Measurements from ENCODE around the gene FAR2. TPM values are rescaled to one million over a fixed set of nuclear protein-coding genes. Genes with fewer than 3 reads are reported as not detected.
A peak's percentile ranks its signal among the peaks of the same experiment; 100 is the strongest.
"Not testable (repeated sequence)": the region's sequence is repeated elsewhere in the genome, so short reads cannot be mapped to it uniquely, and the experiment has no call there.

Gene FAR2
- total RNA-seq, 1 donor from 2014 or later: 30.7 TPM

DNA sequence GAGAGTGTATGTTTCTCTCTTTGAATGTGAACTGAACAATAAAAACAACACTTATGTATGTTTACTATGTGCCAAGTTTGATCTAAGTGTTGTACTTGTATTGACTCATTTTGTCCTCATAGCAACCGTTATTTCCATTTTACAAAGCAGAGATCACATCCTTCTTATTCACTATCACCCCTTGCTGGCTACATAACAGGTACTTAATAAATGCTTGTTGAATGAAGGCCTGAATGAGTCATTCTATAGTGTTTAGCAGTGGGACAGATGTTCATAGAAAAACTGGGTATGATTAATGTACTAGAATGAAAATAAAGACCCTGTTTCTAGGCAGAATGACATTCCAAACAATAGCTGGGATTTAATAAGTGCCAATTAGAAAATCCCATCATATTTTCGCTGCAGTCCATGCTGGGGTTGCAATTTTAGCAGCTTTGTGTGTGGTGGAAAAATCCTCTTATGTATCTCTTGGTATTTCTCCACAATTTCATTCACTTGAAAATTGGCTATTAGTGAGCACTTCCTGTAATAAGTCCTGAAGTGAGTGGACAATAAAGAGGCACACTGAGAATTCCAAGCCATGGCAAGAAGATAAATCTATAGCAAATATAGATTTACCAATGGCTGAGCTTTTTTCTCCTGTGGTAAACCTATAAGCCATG, 86.0 kb downstream of the FAR2 start:
- no peak for DNase-seq

DNA sequence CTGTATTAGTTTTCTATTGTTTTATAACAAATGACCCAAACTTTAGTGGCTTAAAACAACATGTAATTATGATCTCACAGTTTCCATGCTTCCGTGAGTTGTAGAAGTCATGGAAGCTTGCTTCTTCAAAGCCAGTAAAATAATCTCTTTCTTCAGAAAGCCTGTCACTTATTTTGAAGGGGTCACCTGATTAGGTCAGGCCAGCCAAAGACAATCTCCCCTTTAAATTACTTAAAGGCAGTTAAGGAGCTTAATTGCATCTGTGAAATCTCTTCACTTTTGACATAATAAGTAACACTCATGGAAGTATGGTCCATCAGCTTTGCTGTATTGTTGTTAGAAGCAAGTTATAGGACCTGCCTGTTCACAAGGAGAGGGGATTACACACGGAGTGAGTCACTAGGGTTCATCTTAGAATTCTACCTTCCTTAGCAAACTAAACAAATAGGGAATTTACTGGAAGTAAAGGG, 89.8 kb downstream of the FAR2 start:
- no peak for DNase-seq

DNA sequence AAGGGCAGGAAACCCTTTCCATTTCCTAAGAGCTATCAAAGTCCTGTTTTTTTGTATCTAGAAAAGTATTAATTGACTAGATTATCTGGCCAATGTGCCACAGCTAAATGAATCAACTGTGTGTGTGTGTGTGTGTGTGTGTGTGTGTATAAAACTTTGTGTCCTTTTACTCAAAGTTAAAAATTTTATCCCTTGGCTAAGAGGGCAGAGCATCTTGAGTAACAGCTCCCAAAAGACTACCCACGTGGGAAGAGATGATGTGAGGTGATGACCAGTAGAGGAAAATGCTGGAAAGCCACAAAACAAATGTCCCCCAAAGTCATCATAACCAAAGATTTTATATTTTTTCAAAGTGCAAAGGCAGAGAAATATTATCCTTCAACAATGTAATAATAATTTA, 90.3 kb downstream of the FAR2 start:
- no peak for DNase-seq

DNA sequence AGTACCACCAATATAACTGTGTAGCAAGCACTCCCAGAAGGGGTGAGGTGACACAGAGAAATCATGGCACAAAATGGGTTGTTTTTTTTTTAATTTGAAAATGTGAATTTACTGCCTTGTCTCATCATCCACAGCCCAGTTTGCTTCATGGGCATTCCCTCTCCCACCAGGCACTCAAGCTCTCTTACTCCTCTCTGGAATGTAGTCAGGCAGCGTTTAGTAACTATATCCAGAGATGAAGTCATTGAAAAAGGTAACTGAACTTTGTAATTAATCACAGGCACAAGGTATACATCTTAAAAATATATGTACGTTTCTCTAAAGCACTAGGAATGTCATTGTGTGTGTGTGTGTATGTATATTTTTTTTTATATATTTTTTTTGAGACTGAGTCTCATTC, 91.4 kb downstream of the FAR2 start:
- no peak for DNase-seq

DNA sequence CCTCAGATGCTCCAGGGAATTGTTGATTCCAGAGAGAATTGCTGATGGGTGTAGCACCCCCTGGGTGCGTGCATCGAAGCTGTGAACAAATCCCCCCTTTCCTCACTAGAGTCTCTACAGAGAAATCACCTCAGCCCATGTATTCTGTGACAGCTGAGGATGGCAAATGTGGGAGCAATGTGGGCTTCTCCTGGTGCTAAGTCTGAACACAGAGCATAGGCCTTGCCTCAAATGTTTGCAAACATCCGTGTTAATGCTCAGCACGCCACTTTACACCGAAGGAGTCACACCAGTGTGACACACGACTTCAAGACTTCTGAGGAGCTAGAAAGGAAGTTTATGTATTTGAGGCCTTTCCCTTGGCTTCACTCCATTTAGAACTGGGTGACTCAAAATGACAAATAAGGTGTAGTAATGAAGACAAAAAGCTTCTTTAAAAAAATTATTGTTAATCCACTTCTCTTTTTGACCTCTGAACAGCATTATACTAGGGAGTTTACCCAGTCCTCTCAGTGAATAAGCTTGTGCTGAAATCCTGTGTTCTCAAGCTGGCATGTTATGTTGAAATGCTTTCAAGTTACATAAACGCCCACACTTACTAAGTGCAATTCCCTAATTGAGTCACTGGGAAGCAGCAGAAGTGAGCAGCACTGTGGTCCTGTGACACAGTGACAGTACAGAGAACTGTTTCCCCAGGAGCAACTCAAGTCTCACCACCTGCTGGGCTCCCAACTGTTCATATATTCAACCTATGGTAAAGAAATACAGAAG, 92.9 kb downstream of the FAR2 start:
- DNase-seq: peak; percentile 11

DNA sequence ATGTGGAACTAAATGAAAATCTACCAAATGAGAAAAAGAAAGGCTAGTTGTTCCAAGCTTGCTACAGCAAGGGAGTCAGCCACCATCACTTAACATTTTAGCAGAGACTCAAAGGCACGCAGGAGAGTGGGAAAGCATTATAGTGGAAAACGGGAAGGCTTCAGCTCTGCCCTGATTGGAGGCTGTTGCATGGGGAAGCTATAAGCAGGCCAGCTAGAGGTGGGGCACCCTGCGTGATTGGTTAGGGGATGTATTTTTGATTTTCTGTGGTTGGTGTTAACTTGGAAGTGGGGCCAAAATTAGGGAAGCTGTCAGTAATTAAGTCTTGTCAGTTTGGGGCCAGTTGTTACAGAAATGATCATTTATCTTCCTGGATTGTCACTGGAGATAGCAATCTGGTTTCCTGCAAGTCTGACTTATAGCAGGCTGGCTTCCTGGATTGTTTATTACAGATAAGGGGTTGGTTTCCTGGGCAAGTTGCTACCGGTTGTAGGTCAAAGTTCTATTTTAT, 93.9 kb downstream of the FAR2 start:
- no peak for DNase-seq

DNA sequence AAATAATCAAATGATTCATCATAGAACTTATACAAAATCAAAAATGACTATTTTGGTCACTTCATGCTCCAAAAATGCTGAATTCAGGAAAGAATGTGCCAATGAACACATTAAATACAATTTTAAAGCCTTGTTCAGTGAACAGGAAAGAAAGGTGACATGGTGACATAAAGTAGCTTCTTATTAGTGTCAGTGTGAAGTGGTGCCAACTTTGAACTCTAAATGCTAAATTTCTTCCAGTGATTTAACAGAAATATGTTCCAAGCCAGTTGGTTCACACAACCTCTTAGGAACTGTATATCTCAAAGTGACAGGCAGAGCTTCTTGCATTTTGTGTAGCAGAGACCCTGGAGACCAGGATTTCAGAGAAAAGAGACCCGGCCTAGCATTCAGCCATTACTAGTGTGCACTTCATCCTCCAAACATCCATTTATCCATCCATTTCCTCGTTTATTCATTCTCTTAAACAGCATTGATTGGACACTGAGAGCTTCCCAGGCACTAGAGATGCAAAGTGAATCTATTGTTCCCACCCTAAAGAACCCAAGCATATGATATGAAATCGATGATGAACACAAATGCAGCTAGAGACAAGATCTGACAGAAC, 95.2 kb downstream of the FAR2 start:
- no peak for DNase-seq

DNA sequence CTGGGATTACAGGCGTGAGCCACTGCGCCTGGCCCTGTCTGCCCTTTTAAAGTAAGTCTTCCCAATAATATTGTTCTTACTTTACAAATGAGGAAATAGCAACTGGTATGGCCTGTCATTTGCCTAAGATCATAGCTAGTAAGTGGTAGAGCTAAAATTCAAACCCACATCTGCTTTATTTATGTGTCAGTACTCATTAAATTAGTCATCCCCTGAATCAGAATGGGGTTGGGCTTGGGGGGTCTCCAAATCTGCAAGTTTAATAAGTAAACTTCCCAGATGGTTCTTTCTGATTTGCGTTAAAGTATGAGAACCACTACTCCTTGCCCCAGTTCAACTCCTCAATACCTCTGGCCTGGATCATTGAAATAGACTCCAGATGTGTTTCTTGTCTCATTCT, 96.2 kb downstream of the FAR2 start:
- no peak for DNase-seq

DNA sequence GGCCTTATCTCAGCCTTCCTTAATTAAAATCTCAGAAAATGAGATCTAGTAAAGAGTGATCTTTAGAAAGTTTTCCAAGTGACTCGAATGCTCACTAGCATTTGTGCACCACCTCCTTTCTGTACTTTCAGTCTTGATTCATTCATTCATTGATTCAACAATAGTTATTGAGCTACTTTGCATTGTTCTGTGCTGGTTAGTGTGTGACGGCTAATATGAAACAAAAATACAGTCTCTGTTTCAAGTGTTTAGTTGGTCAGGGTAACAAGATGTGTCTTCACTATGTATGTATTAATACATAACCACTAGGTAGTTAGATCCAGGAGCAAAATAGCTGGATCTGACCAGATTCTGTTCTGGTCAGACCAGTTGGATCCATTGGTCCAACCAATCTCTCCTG, 100.9 kb downstream of the FAR2 start:
- DNase-seq: no peak

DNA sequence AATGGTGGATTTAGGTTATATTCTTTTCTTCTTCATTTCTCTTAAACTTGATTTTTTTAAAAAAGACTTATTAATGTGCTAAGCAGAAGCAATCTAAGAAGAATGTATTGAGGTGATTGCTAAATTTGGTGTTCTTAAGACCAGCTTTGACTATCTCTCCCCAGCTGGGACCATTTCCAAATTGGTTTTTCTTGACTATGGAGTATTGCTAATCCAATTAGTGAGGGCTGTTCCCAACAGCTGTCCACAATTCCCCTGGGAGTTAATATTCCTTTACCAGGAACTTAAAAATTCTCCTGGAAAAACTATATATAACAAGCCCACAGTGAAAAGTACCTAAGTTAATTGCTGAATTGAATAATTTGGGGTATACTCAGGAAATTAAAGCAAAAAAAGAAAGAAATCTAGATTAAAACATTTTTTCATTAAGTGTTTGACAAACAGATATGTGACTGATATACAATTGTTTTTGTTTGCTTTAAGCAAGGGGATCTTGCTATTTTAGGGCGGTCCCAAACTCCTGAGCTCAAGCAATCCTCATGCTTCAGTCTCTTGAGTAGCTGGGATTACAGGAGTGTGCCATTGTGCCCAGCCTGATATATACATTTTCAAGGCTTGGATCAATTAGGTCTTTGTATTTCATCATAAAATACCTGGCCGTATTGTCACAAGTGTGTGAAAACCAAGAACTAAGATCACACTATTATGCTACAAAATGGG, 105.0 kb downstream of the FAR2 start:
- no peak for DNase-seq

DNA sequence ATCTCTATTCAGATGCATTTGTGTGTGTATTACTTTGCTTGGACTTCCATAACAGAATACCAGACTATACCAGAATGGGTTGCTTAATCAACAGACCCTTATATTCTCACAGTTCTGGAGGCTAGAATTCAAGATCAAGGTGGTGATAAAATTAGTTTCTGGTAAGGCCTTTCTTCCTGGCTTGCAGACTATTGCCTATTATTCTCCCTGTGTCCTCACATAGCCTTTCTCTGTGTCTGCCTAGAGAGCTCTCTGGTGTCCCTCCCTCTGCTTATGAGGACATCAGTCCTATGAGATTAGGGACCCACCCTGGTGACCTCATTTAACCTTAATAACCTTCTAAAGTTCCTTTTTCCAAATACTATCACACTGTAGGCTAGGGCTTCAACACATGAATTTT, 106.0 kb downstream of the FAR2 start:
- DNase-seq: no peak

DNA sequence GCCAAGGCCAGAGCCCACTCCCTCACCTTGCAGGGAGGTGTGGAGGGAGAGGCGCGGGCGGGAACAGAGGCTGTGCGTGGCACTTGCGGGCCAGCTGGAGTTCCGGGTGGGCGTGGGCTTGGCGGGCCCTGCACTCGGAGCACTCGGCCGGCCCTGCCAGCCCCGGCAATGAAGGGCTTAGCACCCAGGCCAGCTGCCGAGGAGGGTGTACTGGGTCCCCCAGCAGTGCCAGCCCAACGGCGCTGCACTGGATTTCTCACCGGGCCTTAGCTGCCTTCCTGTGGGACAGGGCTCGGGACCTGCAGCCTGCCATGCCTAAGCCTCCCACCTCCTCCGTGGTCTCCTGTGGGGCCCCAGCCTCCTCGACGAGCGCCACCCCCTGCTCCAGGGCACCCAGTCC, 107.5 kb downstream of the FAR2 start:
- no peak for DNase-seq

DNA sequence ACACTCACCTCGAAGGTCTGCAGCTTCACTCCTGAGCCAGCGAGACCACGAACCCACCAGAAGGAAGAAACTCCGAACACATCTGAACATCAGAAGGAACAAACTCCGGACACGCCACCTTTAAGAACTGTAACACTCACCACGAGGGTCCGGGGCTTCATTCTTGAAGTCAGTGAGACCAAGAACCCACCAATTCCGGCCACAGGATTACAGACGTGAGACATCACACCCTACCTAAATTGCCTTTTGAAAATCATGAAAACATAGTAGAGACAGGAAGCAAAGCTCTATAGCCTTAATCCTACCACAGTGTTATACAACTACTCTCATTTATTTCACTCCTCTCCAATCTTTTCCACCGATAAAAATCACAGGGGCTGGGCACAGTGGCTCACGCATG, 108.6 kb downstream of the FAR2 start:
- DNase-seq: not testable (repeated sequence)

DNA sequence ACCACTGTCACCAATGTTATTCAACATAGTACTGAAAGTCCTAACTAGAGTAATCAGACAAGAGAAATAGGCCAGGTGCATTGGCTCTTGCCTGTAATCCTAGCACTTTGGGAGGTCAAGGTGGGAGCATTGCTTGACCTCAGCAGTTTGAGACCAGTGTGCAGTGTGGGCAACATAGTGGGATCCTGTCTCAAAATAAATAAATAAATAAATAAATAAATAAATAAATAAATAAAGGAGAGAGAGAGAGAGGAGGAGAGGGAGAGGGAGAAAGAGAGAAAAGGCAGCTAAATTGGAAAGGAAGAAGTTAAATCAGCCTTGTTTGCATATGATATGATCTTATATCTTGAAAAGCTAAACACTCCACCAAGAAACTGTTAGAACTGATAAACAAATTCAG, 115.3 kb downstream of the FAR2 start:
- DNase-seq: no peak

DNA sequence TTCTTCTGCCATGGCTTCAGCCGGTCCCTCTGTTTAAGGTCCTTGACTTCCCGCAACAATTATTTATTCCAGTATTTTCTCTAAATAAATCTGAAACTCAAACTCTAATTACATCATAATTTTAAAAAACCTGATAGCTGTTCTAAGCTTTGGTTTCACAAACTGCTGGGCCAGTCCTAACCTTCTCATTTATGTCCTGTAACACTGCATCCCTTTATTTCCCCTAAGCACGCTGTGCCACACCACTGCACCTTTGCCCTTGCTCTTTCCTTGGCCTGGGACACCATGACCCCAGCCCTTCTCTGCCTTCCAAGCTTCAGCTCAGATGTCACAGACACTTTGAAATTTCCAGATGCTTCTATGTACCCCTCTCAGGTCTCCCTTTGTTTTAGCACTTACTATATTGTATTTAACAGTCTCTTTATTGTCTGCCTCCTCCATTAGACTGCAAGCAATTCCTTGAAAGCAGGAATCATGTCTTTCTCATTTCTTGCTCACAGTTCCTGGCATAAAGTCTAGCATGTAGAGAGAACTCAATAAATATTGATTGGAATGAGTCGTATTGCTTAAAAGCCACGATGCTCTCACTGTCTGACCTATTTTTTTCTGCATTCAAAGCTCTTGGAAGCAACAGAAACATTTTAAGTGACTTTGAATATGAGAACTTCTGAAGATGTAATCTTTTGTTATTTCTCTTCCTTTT, 120.8 kb downstream of the FAR2 start:
- no peak for DNase-seq

DNA sequence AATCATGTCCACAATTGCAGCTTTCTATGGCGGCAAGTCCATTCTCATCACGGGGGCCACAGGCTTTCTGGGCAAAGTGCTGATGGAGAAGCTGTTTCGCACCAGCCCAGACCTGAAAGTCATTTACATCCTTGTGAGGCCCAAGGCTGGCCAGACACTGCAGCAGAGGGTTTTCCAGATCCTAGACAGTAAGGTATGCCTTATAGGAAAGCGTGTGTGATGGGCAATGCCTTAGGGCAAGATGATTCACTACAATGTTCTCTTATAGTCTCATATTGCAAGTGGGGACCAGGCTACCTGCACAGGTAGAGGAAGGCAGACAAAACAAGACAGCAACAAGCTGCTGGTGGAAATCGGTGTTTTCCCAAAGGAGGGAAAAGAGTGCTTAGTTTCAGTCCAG, 121.4 kb downstream of the FAR2 start:
- DNase-seq: no peak

DNA sequence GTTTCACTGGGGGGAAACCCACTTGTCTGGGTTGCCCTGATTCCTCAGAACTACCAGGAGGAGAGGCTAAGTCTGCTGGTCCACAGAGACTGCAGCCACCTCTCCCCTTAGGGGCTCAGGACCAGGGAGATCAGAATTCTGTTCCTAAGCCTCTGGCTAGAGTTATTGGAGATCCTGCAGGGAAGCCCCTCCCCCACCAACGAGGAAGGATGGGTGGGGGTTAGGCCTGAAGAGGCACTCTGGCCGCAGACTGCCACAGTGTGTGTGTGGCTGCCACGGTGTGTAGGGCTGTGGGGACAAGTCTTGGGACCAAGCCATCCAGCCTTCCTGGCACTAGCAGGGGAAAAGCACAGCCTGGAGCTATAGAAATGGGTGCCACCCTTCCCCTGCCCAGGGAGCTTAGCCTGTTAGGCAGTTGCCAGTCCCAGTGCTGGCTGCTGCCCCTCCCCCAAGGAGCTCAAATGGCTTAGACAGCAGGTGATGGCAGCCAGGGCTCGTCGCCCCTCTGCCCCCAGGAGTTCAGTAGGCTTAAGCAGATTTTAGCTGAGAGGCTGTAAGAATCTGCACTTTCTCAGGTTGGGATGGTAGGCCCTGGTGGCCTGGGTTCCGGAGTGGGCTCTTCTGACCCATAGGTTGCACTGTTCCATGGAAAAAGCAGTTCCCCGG, 124.2 kb downstream of the FAR2 start:
- no peak for DNase-seq

DNA sequence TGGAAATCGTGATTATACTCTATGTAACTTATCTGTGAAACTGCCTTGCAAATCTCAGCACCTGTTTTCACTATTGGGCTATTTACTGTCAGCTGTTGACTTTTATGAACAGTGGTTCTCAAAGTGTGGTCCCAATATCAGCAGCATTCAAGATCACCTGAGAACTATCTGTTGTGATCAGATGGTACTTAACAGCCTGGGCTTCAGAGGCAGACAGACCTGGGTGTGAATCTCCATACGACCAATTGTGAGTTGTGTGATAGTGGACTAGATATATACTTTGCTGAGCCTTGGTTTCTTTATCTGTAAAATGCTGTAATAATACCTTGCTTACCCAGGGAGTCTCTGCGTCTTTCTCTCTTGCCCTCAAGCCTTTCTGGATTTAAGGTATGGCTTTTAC, 126.8 kb downstream of the FAR2 start:
- no peak for DNase-seq

DNA sequence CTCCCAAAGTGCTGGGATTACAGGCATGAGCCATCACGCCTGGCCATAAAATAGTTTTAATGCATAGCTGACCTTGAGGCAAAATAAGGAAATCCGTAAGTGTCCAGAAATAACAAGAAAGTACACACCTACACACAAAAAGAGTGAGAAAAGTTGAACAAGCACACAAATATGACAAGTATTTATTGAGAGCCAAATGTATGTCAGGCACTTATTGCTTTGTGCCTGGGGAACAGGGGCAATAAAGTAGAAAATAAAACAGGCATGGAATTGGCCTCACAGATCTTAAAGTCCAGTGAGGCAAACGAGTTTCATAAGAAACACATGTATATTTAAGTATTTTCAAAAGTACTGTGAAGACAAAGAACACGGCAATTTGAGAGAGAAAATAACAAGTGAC, 128.2 kb downstream of the FAR2 start:
- no peak for DNase-seq

DNA sequence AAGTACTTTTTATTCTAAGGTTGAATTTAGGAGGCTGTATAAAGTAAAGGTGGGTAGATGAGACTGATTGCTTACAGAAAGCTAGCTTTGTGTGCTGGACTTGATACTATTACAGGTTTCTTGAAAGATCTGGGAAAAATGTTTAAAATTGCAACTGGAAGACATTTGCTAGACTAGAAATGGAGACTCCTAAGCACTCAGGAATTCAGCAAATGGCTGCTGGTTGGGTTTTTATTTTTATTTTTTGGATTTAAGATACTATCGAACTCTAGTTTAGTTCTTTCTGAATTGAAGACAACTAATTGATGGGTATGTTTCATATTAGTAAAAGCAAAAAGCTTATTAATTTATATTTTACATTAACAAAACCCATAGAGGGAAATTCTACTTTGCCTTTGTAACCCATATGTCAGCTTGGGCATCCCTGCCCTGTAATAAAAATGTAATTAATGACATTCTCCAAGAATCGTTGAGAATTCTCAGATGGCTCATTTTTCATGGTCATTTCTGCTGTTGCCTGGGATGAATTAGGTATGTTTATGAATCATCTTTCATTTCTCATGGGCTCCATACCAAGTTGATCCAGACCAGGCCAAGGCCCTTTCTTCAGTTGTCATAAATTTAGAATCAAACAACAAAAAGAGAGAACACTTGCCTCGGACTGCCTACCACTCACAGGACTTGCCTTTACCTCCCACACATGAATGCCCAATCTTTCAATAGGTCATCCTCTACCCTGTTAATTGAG, 129.8 kb downstream of the FAR2 start:
- DNase-seq: peak; percentile 84
